ENCODE measurements around the gene GC. TPM values are rescaled to one million over a fixed set of nuclear protein-coding genes. Genes with fewer than 3 reads are reported as not detected.

GC gene
- total RNA-seq, 4 donors from 2014 or later = not detected

DNA sequence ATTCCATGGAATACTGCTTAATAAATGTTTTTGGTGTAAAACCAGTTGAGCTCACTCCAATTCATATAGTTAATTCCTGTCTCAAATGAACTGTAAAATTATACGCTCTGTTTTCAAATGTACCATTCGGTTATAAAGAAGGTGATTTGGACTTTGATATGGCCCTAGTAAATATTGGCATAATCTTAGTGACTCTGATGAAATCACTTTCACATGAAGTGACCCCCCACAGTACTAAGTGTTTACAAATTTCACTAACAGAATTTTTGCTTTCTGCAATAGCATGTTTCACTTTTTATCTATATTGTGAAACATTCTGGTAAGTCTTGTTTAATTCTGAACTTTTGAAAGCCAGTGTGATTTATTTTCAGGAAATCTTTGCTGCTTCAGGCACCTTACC lies 10.9 kb downstream of the GC start:
- TF ChIP-seq, protein P1, sequence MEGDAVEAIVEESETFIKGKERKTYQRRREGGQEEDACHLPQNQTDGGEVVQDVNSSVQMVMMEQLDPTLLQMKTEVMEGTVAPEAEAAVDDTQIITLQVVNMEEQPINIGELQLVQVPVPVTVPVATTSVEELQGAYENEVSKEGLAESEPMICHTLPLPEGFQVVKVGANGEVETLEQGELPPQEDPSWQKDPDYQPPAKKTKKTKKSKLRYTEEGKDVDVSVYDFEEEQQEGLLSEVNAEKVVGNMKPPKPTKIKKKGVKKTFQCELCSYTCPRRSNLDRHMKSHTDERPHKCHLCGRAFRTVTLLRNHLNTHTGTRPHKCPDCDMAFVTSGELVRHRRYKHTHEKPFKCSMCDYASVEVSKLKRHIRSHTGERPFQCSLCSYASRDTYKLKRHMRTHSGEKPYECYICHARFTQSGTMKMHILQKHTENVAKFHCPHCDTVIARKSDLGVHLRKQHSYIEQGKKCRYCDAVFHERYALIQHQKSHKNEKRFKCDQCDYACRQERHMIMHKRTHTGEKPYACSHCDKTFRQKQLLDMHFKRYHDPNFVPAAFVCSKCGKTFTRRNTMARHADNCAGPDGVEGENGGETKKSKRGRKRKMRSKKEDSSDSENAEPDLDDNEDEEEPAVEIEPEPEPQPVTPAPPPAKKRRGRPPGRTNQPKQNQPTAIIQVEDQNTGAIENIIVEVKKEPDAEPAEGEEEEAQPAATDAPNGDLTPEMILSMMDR (IDR thresholded peaks at IDR 0.05; ENCODE audit: low read depth) = no peak

DNA sequence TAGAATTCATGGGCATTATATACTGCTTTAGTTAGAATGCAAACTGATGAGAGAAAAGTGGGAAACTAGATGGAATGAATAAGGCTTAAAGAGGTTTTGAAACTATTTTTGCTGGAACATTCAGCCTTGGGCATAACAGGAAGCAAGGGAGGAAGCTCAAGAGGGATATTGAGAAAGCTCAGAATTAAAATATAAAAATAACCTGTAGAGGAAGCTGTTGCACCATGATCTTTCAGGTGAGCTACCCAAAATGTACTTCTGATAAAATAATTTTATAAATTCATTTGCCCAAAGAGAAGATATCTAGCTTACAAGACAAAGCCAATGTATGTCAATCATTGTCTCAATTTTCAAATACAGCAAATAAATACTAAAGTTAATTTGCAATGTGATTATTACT lies 11.3 kb downstream of the GC start:
- TF ChIP-seq, protein P1 (IDR thresholded peaks at IDR 0.05; ENCODE audit: low read depth) = no peak

DNA sequence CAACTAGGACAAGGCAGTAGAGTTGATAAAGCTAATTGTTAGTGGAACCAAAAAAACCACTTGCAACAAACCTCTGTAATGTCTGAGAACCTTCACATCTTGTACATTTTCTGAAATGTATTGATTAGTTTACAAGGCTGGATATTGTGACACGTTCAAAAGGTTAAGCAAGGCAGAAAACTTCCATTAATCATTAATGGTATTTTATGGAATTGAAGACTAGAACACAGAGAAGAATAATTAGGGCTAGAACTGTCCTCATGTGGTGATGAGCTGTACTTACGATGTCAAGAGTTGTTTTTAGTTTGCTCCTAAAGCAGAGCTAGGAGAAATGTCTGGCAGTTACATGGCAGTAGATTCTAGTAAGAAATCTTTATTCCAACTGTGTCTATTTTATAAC lies 12.3 kb downstream of the GC start:
- TF ChIP-seq, protein P1 (IDR thresholded peaks at IDR 0.05; ENCODE audit: low read depth) = no peak

DNA sequence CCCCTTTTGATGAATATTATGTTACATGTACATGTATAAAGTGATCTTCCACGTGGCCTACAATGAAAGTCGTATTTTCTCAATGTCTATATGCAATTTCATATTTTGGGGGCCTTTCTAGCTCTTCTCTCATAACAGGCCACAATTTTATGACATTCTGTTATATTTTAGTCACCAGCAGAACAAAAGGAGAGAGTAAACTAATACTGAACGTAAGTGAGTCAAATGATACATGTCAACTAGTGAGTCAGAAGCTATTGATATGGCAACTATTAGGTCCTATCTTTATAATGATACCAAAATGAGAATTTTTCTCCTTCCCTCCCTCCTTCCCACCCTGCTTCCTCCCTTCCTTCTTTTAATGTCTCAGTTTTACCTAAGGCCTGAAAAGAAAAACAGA lies 14.4 kb downstream of the GC start:
- TF ChIP-seq, protein P1 (IDR thresholded peaks at IDR 0.05; ENCODE audit: low read depth) = no peak

DNA sequence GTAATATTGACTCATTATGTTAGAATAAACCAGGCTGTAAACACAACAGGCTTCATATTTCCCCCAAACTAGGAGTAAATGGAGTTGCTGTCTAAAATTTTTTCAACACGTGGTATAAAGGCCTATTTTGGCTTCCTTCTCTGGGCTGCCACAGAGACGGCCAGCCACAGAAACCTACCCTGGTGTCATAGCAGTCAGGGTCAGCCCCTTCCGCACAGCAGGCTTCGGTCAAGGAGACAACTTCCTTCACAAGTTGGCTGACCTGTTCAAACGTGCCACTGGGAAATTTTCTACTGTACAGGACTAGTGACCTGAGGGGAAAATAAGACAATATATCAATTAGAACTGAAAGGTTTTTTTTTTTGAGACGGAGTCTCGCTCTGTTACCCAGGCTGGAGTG lies 15.8 kb downstream of the GC start:
- TF ChIP-seq, protein P1 (IDR thresholded peaks at IDR 0.05; ENCODE audit: low read depth) = no peak

DNA sequence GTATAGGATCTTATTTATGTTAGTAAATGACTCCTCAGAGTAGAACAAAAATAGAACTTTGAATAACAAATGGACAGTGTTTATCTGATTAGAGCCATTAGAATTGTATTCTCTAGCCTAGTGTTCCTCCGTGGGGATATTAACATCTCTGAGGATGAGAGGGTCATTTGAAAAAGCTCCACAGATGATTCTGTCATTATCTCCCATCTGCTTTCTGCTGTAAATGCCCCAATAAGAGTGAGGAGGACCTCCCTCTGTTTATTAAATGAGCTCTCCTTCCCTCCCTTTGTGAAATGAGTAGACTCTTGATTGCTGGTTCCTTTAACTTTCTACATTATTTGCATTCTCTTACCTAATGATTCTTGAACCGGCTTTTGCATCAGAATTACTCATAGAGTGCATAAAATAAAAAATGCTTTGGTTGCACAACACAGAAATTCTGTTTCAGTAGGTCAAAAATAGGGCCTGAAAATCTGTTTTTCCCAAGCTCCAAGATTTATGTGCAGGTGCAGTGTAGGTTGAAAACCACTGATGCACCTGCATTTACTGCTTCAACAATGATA lies 18.0 kb downstream of the GC start:
- TF ChIP-seq, protein P1 (IDR thresholded peaks at IDR 0.05; ENCODE audit: low read depth) = no peak

DNA sequence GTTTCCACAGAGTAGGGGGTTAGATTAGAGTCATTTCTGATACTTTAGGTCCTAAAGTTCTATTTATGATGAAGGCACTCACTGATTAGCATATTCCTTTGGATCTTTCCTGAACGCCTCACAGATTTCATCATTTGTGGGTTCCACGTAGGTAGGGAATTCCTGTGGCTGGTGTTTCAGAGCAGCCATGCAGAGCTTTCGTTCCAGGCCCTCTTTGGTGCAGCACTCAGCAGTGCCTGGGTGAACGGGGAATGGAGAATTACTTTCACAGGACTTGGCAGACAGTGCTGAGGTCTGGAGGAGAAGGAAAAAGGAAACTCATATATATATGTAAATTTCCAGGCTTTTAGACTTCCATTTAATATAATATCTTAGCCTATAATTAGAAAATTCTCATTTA lies 18.5 kb downstream of the GC start:
- TF ChIP-seq, protein P1 (IDR thresholded peaks at IDR 0.05; ENCODE audit: low read depth) = no peak

Data from subcutaneous adipose tissue (tissue), 4 donors.